ENCODE results near the gene NDC1.

NDC1 gene

DNA sequence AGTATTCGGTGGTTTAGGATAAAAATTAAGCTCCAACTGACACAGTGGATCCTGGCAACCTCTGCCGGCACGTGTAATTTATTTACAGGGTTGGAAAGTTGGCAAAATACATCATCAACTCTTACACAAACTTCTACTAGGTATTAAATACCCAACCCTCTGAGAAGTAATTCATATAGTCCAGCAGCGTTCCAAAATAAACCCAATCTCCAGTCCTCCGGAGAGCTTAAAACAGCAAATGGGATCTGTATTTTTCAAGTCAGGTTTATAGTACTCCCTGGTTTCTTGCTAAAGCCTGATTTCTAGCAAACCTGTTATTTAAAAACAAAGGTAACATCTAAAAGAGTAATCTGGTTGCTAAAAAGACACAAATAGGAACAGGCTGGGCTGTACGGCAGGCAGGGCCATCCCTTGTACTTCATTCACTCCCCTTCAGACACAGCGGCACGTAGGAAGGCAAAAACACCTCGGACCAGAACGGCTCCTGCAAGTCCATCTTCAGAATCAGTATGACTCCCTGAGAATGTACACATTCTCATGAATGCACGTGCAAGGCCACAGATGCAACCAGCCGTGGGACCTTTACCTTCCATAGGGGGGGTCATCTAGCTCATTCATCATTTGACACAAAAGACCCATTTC lies 107.8 kb downstream of the NDC1 start:
- no peak for DNase-seq

DNA sequence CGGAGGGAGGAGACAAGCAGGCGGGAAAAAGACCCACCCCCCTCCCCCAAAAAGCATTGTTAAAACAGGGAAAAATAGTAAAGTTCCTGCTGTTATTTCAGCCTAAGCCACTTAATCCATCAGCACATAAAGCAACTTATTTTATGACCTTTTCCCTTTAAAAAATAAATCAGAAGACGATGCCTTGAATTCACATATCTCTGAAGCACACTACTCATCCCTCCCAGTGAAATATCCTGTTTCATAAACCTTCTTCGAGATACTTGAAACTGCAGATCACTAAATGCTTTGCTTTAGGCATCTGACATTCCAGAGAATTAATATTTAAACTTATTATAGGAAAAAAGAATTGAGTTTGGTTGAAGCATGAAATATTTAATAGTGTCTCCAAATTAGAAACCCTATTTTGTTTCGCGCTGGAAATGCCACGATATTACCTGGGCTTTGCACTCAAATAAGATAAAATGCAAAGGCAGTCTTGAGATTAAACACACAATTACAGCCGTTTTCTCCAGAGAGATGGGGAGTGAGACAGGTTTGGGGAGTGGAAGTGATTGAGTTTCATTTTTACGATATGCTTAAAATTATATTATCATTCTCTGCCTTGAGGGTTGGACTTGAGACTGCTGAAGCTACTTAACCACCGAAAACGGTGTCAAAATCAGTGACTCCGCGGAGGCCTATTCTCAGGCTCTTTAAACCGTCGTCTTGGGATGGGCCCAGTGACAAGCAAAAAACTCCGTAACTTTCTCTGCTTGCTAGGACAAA lies 108.5 kb downstream of the NDC1 start:
- no peak for DNase-seq

DNA sequence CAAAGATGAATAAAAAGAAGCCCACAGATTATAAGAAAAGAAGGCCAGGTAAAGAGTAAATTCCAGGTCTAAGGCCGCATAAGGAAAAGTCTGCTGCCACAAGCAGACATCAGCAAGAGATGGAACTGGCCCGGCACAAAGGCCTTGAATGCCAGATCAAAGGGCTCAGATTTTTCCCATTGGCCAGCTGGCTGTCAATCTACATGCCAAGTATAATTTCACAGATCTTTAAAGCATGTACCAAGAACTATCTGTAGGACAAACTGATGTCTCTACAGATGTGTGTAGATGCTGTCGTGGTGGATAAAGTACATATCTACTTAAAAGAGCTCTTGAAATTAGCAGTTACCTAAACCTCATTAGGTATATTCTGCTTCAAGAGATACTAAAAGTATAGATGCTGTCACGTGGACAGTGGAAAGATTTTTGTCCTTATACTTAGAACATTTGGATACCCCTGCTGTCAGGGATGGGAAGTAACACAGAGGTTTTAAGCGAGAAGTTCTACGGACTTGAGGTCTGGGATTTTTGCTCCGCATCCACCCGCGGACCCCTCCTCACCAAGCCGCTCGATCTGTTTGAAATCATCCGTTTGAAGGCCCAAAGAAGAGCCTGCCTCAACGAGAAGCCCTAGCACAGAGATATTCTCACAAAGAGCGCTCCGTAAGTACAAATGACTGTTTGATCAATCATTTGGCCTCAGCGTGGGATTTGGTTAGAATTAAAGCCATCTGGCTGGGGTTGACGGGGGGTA lies 109.2 kb downstream of the NDC1 start:
- no peak for DNase-seq

DNA sequence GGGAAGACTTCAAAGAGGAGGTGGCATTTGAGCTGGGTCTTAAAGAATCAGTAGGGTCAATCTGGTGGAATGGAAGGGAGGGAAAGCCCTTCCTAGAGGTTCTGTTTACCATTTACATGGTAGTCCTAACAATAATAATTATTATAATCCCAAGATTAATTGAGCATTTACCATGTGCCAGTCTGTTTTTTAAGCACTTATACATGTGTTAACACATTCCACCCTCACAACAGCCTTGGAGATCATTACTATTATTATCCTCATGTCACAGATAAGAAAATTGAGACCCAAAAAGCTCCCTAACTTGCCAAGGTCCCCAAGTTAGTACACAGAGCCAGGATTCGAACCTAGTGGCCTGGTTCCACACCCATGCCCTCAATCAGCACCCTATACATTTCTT lies 109.9 kb downstream of the NDC1 start:
- DNase-seq = no peak

DNA sequence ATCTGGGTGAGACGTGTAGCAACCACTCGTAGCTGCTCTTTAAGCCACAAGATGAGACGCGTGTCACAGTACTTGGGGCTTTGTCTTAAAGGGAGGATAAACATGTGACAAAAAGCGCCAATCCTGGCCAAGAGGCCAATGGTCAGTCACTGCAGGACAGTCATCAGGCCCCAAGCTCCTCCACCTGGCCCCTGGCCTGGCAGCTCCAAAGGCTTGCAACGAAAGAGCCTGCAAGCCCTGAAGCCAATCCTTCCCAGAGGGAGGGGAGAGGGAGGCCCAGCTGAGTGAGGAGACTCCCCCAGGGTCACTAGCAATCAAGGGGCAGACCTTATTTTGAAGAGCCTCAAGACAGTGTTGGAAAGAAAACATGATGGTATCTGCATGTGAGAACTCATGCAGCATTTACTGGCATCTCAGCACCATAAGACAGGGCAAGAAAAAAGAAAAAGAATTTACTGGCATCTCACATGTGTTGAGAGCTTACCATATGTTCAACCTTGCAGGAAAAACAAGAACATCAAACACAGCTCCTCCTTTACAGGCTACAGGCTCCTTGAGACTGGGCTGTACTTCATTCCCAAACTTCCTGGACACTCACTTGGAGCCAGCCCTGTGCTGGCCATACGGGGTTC lies 110.5 kb downstream of the NDC1 start:
- DNase-seq = no peak

DNA sequence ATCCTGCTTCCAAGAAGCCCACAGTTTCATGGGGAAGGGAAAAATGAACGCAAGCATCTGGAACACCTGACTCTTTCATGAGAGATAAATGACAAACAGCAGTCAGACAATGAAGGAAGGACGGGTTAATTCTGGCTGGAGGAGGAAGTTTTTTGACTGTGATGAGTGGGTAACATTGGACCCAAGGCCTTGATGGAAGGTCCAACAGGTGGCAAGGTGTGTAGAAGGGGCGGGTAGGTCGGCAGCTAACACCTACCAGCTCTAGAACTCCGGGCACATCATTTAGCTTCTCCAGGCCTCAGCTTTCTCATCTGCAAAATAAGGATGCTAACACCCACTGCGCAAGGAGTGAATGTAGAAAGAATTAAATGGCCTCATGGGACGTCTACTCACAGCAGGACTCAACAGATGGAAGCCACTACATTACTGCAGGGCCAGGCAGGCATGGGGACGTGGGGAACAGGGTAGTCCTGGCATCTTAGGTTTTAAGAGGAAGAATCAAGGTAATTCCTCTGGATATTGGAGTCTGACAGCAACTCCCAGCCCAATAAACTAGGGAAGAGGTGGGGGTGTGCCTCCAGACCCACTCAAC lies 112.0 kb downstream of the NDC1 start:
- DNase-seq = no peak

DNA sequence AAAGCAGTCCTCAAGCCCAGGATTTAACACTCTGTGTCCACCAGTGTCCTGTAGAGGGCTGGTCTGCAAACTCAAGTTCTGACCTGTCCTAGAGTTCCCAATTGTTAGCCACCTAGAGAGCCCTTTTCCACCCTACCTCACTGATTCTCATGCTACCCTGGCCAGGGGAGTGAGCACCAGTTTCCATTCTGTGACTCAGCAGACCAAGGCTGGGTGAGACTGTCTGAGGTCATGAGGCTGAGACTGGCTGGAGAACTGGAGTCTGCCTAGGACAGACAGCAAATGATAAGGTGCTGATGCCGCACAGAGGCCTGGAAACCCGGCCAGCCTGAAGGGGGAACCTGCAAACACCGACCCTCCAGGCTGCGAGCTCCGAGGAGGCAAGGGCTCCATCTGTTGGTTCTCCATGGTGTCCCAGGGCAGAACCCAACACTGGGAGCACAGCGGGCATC lies 112.8 kb downstream of the NDC1 start:
- no peak for DNase-seq

DNA sequence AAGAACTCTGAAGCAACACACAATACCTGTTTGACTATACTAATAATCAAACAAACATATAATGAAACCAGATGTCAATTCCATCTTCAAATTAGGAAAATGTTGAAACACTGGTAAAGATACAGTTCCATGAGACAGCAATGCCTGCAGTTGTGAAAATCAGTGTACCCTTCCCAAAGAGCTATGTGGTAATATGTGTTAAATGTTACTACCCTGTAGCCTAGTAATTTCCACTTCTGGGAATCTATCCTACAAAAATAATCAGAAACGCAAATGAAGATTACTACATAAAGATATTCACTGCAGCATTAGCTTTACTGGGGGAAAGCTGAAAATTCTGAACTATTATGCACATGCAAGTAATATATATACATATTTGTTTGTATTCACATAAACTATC lies 116.1 kb downstream of the NDC1 start:
- DNase-seq = no peak

DNA sequence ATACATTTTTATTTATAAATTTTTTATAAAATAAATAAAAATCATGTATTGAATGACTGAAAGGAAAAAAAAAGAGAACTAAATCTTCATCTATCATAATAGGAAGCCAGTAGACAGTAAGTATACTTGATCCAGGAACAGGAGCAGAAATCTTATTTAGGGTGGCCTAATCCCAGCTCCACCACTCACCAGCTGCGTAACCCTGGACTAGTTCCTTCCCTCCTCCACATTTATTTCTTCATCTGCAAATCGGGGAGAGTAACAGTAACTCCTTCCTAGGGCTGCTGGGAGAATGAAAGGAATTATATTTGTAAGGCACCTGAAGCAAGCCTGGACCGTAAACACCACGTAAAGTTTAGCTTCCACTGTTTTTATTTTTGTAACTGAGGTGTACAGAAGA lies 117.0 kb downstream of the NDC1 start:
- DNase-seq = no peak

DNA sequence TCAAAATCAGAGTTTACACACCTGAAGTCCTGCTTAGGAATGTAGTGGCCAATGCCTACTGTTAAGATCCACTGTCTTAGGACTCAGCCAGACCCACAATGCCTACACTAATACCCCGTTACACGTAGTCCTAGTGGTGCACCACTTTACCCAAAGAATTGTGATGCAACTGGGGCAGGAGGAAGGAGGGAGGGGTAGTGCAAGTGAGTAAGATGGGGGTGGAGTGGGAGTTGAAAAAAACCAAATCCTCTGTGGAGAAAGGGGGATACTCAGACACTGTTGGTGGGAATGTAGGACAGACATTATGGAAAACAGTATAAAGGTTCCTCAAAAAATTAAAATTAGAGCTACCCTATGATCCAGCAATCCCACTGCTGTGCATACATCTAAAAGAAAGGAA lies 118.6 kb downstream of the NDC1 start:
- DNase-seq = no peak

DNA sequence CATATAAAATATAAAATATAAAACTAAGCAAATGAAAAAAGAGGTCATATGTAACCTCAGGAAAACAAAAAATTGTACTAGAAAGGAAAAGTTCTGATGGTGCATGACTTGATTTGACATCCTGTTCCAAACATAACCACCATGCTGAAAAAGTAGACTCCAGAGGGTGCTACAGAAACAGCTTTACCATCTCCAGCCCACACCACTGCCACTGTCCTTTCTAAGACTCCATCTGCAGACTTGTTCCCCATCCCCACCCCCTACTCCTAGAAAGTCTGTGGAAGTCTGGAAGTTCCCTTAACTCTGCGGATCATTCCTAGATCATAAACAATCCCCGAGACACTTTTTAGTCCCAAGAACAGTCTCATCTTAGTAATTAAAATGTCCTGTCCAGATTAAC lies 119.7 kb downstream of the NDC1 start:
- DNase-seq = no peak

DNA sequence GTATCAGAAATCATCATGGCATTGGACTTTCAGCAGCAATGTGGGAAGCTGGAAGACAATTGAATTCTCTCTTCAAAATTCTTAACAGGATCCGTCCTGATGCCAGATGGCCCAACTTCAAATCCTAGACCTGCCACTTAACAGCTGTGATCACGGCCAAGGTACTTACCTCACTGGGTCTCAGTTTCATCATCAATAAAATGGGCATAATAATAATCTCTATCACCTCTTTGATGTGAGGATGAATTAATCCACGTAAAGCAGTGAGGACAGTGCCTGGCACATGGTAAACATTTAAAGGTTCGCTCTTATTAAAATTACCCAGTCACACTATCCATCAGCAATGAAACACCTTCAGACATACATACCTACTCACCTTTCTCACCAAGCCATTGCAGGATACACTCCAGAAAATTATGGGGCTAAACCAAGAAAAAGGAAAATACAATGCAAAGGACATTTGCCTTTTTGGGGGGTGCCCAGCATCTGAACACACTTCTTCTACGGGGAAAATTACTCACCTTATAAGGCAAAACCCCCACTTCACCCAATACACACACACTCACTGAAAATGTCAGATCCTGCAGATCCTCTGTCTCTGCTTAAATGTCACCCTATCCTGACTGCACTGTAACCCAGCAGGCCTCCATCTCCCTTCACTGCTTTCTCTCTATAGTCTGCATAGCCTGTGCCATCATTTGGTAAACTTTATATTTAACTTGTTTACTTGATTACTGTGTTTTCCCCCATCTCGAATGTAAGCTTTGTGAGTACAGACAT lies 120.9 kb downstream of the NDC1 start:
- DNase-seq = no peak

DNA sequence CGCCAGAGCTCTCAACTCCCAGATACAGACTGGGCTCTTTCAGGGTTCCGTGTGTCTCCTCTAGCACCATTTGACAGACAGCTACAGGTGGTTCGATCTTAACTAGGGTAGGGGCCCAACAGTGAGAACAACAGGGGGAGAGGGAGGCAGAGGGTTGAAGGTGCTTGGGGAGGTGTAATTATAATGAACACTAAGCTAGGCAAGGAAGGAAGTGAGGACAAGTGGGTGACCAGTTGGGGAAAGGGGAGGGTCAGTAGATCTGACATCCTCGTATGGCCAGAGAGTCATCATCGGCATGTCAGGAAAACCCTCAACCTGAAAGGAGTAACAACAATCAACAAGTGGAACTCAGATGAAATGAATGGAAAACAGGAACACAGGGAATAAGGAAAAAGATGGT lies 121.9 kb downstream of the NDC1 start:
- no peak for DNase-seq

DNA sequence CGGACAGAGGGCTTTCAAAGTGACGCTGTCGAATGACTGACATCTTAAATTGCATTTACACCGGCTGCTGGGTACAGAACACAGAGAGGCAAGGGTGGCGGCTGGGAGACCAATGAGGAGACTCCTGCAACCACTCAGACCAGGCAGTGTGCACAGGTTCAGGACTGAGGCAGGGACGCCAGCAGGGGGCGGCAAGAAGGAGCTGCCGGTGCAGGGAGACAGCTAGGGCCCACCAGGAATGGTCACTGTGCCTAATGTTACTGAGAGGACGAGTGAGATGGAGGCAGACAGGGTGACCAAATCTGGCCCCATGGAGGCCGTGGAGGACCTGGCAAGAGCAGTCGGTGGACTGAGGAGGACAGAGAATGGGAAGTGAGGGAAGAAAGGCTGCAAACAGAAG lies 122.6 kb downstream of the NDC1 start:
- no peak for DNase-seq
